HepG2 (cell line): Measurements from ENCODE around the gene DIAPH1. TPM values are rescaled to one million over a fixed set of nuclear protein-coding genes. Genes with fewer than 3 reads are reported as not detected.

Source experiments
- ARID5B ChIP-seq: IDR thresholded peaks from 2 replicates; pipeline ENCODE4 v1.4.0; 2020; ENCODE audit warnings: mild to moderate bottlenecking, missing genetic modification reagents
- ATF1 ChIP-seq: IDR thresholded peaks from 2 replicates; pipeline ENCODE4 v1.6.1; 2016; ENCODE audit warnings: mild to moderate bottlenecking, control low read depth
- DZIP1 ChIP-seq: sonication (generic); formaldehyde crosslinking; IDR thresholded peaks from 2 replicates; pipeline ENCODE4 v1.5.0; 2020; ENCODE audit warnings: mild to moderate bottlenecking, missing genetic modification reagents
- E2F1 ChIP-seq: sonication (generic); formaldehyde crosslinking; IDR thresholded peaks from 2 replicates; pipeline ENCODE4 v1.5.0; 2020; ENCODE audit warnings: missing genetic modification reagents
- HOXD1 ChIP-seq: sonication (generic); formaldehyde crosslinking; IDR thresholded peaks from 2 replicates; pipeline ENCODE4 v1.5.0; 2020; ENCODE audit warnings: missing genetic modification reagents
- KAT7 ChIP-seq: IDR thresholded peaks from 2 replicates; pipeline ENCODE4 v1.6.1; 2018; ENCODE audit warnings: borderline replicate concordance, missing compliant biosample characterization
- MEIS2 ChIP-seq: sonication (generic); formaldehyde crosslinking; IDR thresholded peaks from 2 replicates; pipeline ENCODE4 v1.9.0; 2021; ENCODE audit warnings: mild to moderate bottlenecking, missing genetic modification reagents
- NCOA2 ChIP-seq: sonication (generic); formaldehyde crosslinking; IDR thresholded peaks from 2 replicates; pipeline ENCODE4 v1.8.0; 2022; ENCODE audit warnings: inconsistent platforms
- PAWR ChIP-seq: sonication (generic); formaldehyde crosslinking; IDR thresholded peaks from 2 replicates; pipeline ENCODE4 v1.4.0; 2020; ENCODE audit warnings: missing genetic modification reagents, mild to moderate bottlenecking, borderline replicate concordance
- PHB2 ChIP-seq: fragments of 450-650 bp; IDR thresholded peaks from 2 replicates; pipeline ENCODE4 v1.6.1; 2018; ENCODE audit not compliant: partially characterized antibody
- POLR2AphosphoS2 ChIP-seq: IDR thresholded peaks from 2 replicates; pipeline ENCODE4 v1.6.1; 2011; ENCODE audit warnings: low read depth, low read length, improper control_type of control experiment
- PRPF4 ChIP-seq: fragments of 200-400 bp; formaldehyde crosslinking; IDR thresholded peaks from 2 replicates; pipeline ENCODE4 v1.6.1; 2016; ENCODE audit warnings: low read length, low read depth; ENCODE audit not compliant: poor library complexity, severe bottlenecking
- REPIN1 ChIP-seq: sonication (generic); formaldehyde crosslinking; IDR thresholded peaks from 2 replicates; pipeline ENCODE4 v1.8.0; 2022; ENCODE audit warnings: missing genetic modification reagents, low read depth, mild to moderate bottlenecking, borderline replicate concordance
- RFX3 ChIP-seq: IDR thresholded peaks from 2 replicates; pipeline ENCODE4 v1.6.1; 2016; ENCODE audit warnings: missing biosample characterization, missing genetic modification reagents
- SP4 ChIP-seq: sonication (generic); formaldehyde crosslinking; IDR thresholded peaks from 2 replicates; pipeline ENCODE4 v1.8.1; 2023; ENCODE audit warnings: mild to moderate bottlenecking, missing genetic modification reagents
- THRA ChIP-seq: sonication (generic); formaldehyde crosslinking; IDR thresholded peaks from 2 replicates; pipeline ENCODE4 v1.4.0; 2020; ENCODE audit warnings: missing genetic modification reagents, borderline replicate concordance
- TMF1 ChIP-seq: sonication (generic); formaldehyde crosslinking; IDR thresholded peaks from 2 replicates; pipeline ENCODE4 v1.8.1; 2022; ENCODE audit warnings: low read depth, missing genetic modification reagents
- ZNF225 ChIP-seq: sonication (generic); formaldehyde crosslinking; IDR thresholded peaks from 2 replicates; pipeline ENCODE4 v1.4.0; 2020; ENCODE audit warnings: mild to moderate bottlenecking, missing genetic modification reagents
- ZNF260 ChIP-seq: sonication (generic); formaldehyde crosslinking; IDR thresholded peaks from 2 replicates; pipeline ENCODE4 v1.4.0; 2020; ENCODE audit warnings: missing genetic modification reagents, low read depth, mild to moderate bottlenecking, borderline replicate concordance
- ZNF580 ChIP-seq: IDR thresholded peaks from 2 replicates; pipeline ENCODE4 v1.6.1; 2016; ENCODE audit warnings: low read depth, borderline replicate concordance
- polyA plus RNA-seq, 8 experiments: library from polyadenylated mRNA; depleted of rRNA in 3 of 8; stranded (reverse) in 7 of 8; unstranded in 1 of 8; fragments of >200 nt; fragmentation: Illumina TruSeq in 4 of 8; extraction: Trizol in 4 of 8; gene quantifications; 2 replicates each; pipeline versions ENCODE4 v1.2.1 to v1.2.3, GENCODE V29; 2011 to 2016; ENCODE audit warnings: low read depth in 4 of 8, missing spikeins in 1 of 8, mixed read lengths in 1 of 8; ENCODE audit not compliant: insufficient read depth in 1 of 8
- total RNA-seq, 5 experiments: library from RNA; depleted of rRNA; stranded (reverse); fragments of >200 nt; fragmentation: Illumina TruSeq; extraction: Trizol; gene quantifications; 2 replicates each; pipeline ENCODE4 v1.2.3, GENCODE V29; 2016; ENCODE audit warnings: low read depth in 1 of 5

Gene DIAPH1
- total and polyA plus RNA-seq, 2 of the 13 experiments (the other 11 are each of a cell fraction or from before 2014, with no cell fraction given): 25.1 to 33.9 TPM

GRCh38 chr5:141524604-141525597 lies 93.9 kb downstream of the DIAPH1 start (continued):
- TF ChIP-seq THRA (CRISPR knock-in tag) (peak; percentile 47; the same call in 1 of the 2 replicates), PAWR (CRISPR knock-in tag) (no peak), PHB2 (no peak), ATF1 (CRISPR knock-in tag) (no peak), ZNF225 (no peak), DZIP1 (CRISPR knock-in tag) (no peak), ZNF260 (CRISPR knock-in tag) (no peak), RFX3 (peak; percentile 65; the same call in 1 of the 2 replicates), REPIN1 (CRISPR knock-in tag) (0 out of 2 replicates have a peak, but pooled peaks have one; percentile 42), E2F1 (no peak), SP4 (CRISPR knock-in tag) (no peak), NCOA2 (CRISPR knock-in tag) (no peak), KAT7 (CRISPR knock-in tag) (no peak), POLR2AphosphoS2 (no peak), MEIS2 (CRISPR knock-in tag) (no peak), ZNF580 (CRISPR knock-in tag) (no peak), TMF1 (CRISPR knock-in tag) (no peak), ARID5B (CRISPR knock-in tag) (peak; percentile 57; the same call in 1 of the 2 replicates), HOXD1 (CRISPR knock-in tag) (no peak), PRPF4 (no peak)
